Measurements from ENCODE around the gene NBPF1.
"Not testable (repeated sequence)": the region's sequence is repeated elsewhere in the genome, so short reads cannot be mapped to it uniquely, and the experiment has no call there.

The NBPF1 gene

GRCh38 chr1:16621681-16622315, 8.4 kb upstream of the NBPF1 start:
- not testable (repeated sequence) for DNase-seq

- DNase-seq, result no peak
Observed at GRCh38 chr1:16621300-16621658, 7.9 kb upstream of the NBPF1 start.

GRCh38 chr1:16619803-16620501, 6.6 kb upstream of the NBPF1 start:
- DNase-seq, result not testable (repeated sequence)

- DNase-seq, result no peak
Observed at GRCh38 chr1:16618719-16619118, 5.4 kb upstream of the NBPF1 start.

- DNase-seq, result no peak
Observed at GRCh38 chr1:16617778-16618580, 4.6 kb upstream of the NBPF1 start.

GRCh38 chr1:16617114-16617631, 3.8 kb upstream of the NBPF1 start:
- DNase-seq, result no peak

- DNase-seq, result no peak
Observed at GRCh38 chr1:16615253-16616252, 2.2 kb upstream of the NBPF1 start.

GRCh38 chr1:16614361-16615252, 1.2 kb upstream of the NBPF1 start:
- DNase-seq, result no peak

- DNase-seq, result no peak
Observed at GRCh38 chr1:16612332-16613172, 812 bp downstream of the NBPF1 start.

GRCh38 chr1:16611981-16612331, 1.4 kb downstream of the NBPF1 start:
- DNase-seq, result not testable (repeated sequence)

GRCh38 chr1:16611164-16611563, 2.2 kb downstream of the NBPF1 start:
- DNase-seq, result not testable (repeated sequence)

GRCh38 chr1:16610553-16610952, 2.8 kb downstream of the NBPF1 start:
- not testable (repeated sequence) for DNase-seq

- DNase-seq, result not testable (repeated sequence)
Observed at GRCh38 chr1:16609761-16610160, 3.6 kb downstream of the NBPF1 start.

- DNase-seq, result no peak
Observed at GRCh38 chr1:16608838-16609560, 4.4 kb downstream of the NBPF1 start.

- DNase-seq, result not testable (repeated sequence)
Observed at GRCh38 chr1:16607853-16608815, 5.2 kb downstream of the NBPF1 start.

- DNase-seq, result no peak
Observed at GRCh38 chr1:16607433-16607851, 5.9 kb downstream of the NBPF1 start.

- not testable (repeated sequence) for DNase-seq
Observed at GRCh38 chr1:16606666-16607432, 6.5 kb downstream of the NBPF1 start.

Measured in NCI-H1048 (cell line).